ENCODE data around the gene ABHD12.

The ABHD12 gene

GRCh38 chr20:25287631-25288290 lies 102.9 kb downstream of the ABHD12 start:
- no peak for DNase-seq

- DNase-seq: no peak
These were observed 103.7 kb downstream of the ABHD12 start for GRCh38 chr20:25286917-25287316.

- no peak for DNase-seq
These were observed 104.5 kb downstream of the ABHD12 start for GRCh38 chr20:25285856-25286798.

GRCh38 chr20:25285091-25285647 lies 105.5 kb downstream of the ABHD12 start:
- no peak for DNase-seq

GRCh38 chr20:25284131-25284601 lies 106.5 kb downstream of the ABHD12 start:
- no peak for DNase-seq

- DNase-seq: no peak
These were observed 107.2 kb downstream of the ABHD12 start for GRCh38 chr20:25283221-25283951.

GRCh38 chr20:25282796-25283195 lies 107.8 kb downstream of the ABHD12 start:
- DNase-seq: no peak

GRCh38 chr20:25282034-25282781 lies 108.4 kb downstream of the ABHD12 start:
- DNase-seq: no peak

- peak; percentile 79 for DNase-seq
These were observed 109.1 kb downstream of the ABHD12 start for GRCh38 chr20:25281541-25281991.

GRCh38 chr20:25280574-25281535 lies 109.8 kb downstream of the ABHD12 start:
- DNase-seq: no peak

GRCh38 chr20:25280051-25280573 lies 110.5 kb downstream of the ABHD12 start:
- no peak for DNase-seq

- no peak for DNase-seq
These were observed 111.2 kb downstream of the ABHD12 start for GRCh38 chr20:25279403-25279802.

- DNase-seq: no peak
These were observed 111.8 kb downstream of the ABHD12 start for GRCh38 chr20:25278636-25279361.

- no peak for DNase-seq
These were observed 112.6 kb downstream of the ABHD12 start for GRCh38 chr20:25277941-25278521.

- no peak for DNase-seq
These were observed 113.4 kb downstream of the ABHD12 start for GRCh38 chr20:25277051-25277801.

- DNase-seq: no peak
These were observed 114.0 kb downstream of the ABHD12 start for GRCh38 chr20:25276533-25277050.

- DNase-seq: no peak
These were observed 114.7 kb downstream of the ABHD12 start for GRCh38 chr20:25275813-25276532.

Data from GF-D8 (cell line).